Stimulated activated CD8-positive, alpha-beta memory T cell treated with anti-CD3 and anti-CD28 coated beads, Interleukin-15, amount 100 ng/mL, for 4 hours (primary cell): ENCODE measurements around the gene FOXE3.
"Not testable (repeated sequence)": the region's sequence is repeated elsewhere in the genome, so short reads cannot be mapped to it uniquely, and the experiment has no call there.

Experiments used
- DNase-seq, 2 donors: peaks; one replicate each; pipeline ENCODE4 v3.0.0-alpha.2; 2020; ENCODE audit warnings: low read depth in 2 of 2

Gene FOXE3

GRCh38 chr1:47448462-47449222 is 32.6 kb downstream of the FOXE3 start:
- no peak for DNase-seq

DNA sequence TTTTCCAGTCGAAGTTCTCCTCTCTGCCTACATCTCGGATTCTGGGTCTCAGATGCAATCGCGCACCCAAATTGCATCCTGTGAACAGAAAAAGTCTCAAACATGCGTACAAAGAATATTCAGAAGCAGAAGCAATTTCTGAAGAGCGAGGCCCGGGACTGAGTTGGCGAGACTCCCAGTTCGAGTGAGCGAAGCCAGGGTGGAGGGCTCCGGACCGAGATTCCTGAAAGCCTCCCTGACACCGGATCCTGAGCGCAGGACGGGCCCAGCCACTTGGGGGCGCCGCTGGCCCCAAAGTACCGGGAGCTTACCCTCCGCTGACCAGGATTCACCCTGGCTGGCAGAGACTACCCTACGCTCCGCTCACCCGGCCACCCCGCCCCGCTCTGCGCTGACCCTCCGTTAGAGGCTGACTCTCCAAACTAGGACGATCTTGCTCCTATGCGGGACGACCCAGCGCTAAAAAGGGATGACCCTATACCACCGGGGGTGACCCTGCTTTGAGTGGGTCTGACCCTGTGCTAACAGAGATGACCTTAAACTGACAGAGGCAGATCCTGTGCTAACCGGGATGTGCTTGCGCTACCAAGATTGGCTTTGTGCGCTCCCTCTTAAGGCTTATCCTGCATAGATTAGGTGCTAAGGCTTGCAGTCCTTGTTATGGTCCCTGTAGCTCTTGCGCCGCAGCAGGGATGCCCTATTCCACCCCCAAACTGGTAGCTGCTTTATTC is 33.9 kb downstream of the FOXE3 start:
- no peak for DNase-seq

- DNase-seq = no peak
Observed at GRCh38 chr1:47450606-47451005, 34.5 kb downstream of the FOXE3 start.

GRCh38 chr1:47452426-47452825 is 36.3 kb downstream of the FOXE3 start:
- no peak for DNase-seq

GRCh38 chr1:47453910-47454309 is 37.8 kb downstream of the FOXE3 start:
- DNase-seq = not testable (repeated sequence)

DNA sequence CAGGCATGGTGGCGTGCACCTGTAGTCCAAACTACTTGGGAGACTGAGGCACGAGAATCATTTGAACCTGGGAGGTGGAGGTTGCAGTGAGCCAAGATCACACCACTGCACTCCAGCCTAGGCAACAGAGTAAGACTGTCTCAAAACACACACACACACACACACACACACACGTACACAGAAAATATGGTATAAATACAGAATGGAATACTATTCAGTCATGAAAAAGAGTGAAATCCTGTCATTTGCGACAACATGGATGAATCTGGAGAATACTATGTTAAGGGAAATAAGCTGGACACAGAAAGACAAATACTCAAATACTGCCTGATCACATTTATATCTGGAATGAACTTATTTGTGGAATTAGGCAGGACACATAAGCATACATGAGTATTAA is 40.2 kb downstream of the FOXE3 start:
- DNase-seq = no peak

- not testable (repeated sequence) for DNase-seq
Observed at GRCh38 chr1:47457547-47457946, 41.5 kb downstream of the FOXE3 start.

- DNase-seq = no peak
Observed at GRCh38 chr1:47459253-47459788, 43.2 kb downstream of the FOXE3 start.

DNA sequence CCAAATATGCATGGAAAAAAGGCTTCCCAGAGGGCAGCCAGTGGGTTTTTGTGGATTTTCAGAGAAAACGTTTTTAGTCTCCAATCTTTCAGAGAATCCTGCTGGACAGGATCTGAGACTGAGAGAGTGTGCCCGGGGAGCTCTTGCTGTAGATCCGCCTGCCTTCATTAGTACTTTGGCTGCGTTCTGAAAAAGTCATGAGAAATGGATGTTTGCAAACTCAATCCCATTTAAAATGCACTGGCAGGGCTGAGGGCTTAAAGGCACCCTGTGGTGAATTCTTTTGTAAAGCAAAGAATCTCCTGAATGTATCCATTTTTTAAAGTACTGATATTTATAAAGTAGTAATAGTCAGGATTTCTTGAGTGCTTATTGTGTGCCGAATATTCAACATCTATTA is 44.0 kb downstream of the FOXE3 start:
- DNase-seq = no peak

GRCh38 chr1:47460456-47460855 is 44.4 kb downstream of the FOXE3 start:
- no peak for DNase-seq

GRCh38 chr1:47465605-47466004 is 49.5 kb downstream of the FOXE3 start:
- no peak for DNase-seq
